ENCODE results near the gene GBX1. TPM values are rescaled to one million over a fixed set of nuclear protein-coding genes. Genes with fewer than 3 reads are reported as not detected.

GBX1 gene
- total and polyA plus RNA-seq, 11 donors = 0.27 to 0.52 (median 0.34) TPM; not detected in 5

GRCh38 chr7:151198945-151199848, 31.7 kb upstream of the GBX1 start:
- ATAC-seq = no peak
- Histone ChIP-seq H3K36me3 (no peaks in the 10 kb centered on the region), H3K4me3 (no peak overlapping the region), H3K27ac (no peak overlapping the region), H3K9me3 (no peaks in the 10 kb centered on the region), H3K27me3 (peaks cover 0 to 28% (median 4%) of the 10 kb centered on the region in 9 donors), H3K4me1 (no peaks in the 10 kb centered on the region)
- no peak for DNase-seq
- TF ChIP-seq CTCF (IDR thresholded peaks at IDR 0.05) = no peak
- no peak for TF ChIP-seq POLR2A (IDR thresholded peaks at IDR 0.05)
- 52 to 66% (median 57%) methylated on average over 26 to 30 of the region's 30 CpGs for WGBS, 4 donors
- intact Hi-C loops (cut with DNase I) = no loop called here

DNA sequence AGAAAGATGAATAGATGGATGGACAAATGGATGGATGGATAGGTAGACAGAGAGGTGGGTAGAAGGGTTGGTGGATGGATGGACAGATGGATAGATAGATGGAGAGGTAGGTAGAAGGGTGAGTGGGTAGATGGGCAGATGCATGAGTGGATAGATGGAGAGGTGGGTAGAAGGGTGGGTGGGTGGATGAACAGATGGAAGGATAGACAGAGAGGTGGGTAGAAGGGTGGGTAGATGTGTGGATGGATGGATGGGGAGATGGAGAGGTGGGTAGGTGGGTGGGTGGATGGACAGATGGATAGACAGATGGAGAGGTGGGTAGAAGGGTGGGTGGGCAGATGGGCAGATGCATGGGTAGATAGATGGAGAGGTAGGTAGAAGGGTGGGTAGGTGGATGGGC, 30.4 kb upstream of the GBX1 start:
- Histone ChIP-seq H3K9me3 (no peaks in the 10 kb centered on the region), H3K27me3 (peaks cover 0 to 16% (median 0%) of the 10 kb centered on the region in 9 donors)
- intact Hi-C loops (cut with DNase I) = no loop called here

GRCh38 chr7:151195616-151196450, 28.3 kb upstream of the GBX1 start:
- TF ChIP-seq POLR2A (IDR thresholded peaks at IDR 0.05) (no peak), CTCF (IDR thresholded peaks at IDR 0.05) (no peak)
- Histone ChIP-seq H3K27me3 (peaks cover 0 to 10% (median 0%) of the 10 kb centered on the region in 9 donors), H3K4me1 (no peaks in the 10 kb centered on the region), H3K9me3 (no peaks in the 10 kb centered on the region), H3K4me3 (no peak overlapping the region), H3K27ac (no peak overlapping the region), H3K36me3 (no peaks in the 10 kb centered on the region)
- DNase-seq (peak in 1 of 5 donors; percentile 3), ATAC-seq (no peak)
- intact Hi-C loops (cut with DNase I) = no loop called here
- WGBS, 4 donors = 53 to 63% (median 61%) methylated on average over 19 of the region's 19 CpGs

More for the DNA sequence above, 30.4 kb upstream of the GBX1 start:
- H3K4me3 ChIP-seq = no peak overlapping the region
- DNase-seq (no peak), ATAC-seq (no peak)
- H3K27ac ChIP-seq = no peak overlapping the region
- no peaks in the 10 kb centered on the region for H3K36me3 ChIP-seq
- H3K4me1 ChIP-seq = no peaks in the 10 kb centered on the region
- TF ChIP-seq CTCF (IDR thresholded peaks at IDR 0.05) (no peak), POLR2A (IDR thresholded peaks at IDR 0.05) (no peak)

- 85 to 88% (median 85%) methylated on average over 4 to 7 of the region's 7 CpGs for WGBS, 4 donors
- peaks cover 0 to 10% (median 0%) of the 10 kb centered on the region in 9 donors for H3K27me3 ChIP-seq
- intact Hi-C loops (cut with DNase I) = no loop called here
- no peak for ATAC-seq
- H3K27ac ChIP-seq = no peak overlapping the region
- no peak overlapping the region for H3K4me3 ChIP-seq
- no peak for DNase-seq
- no peaks in the 10 kb centered on the region for H3K36me3 ChIP-seq
- H3K9me3 ChIP-seq = no peaks in the 10 kb centered on the region
- no peaks in the 10 kb centered on the region for H3K4me1 ChIP-seq
- TF ChIP-seq CTCF (IDR thresholded peaks at IDR 0.05) (no peak), POLR2A (IDR thresholded peaks at IDR 0.05) (no peak)
Observed at GRCh38 chr7:151194188-151194587, 26.7 kb upstream of the GBX1 start.

Data from heart left ventricle (tissue), 16 donors.